ENCODE measurements around the gene NTMT1.

NTMT1 gene

DNA sequence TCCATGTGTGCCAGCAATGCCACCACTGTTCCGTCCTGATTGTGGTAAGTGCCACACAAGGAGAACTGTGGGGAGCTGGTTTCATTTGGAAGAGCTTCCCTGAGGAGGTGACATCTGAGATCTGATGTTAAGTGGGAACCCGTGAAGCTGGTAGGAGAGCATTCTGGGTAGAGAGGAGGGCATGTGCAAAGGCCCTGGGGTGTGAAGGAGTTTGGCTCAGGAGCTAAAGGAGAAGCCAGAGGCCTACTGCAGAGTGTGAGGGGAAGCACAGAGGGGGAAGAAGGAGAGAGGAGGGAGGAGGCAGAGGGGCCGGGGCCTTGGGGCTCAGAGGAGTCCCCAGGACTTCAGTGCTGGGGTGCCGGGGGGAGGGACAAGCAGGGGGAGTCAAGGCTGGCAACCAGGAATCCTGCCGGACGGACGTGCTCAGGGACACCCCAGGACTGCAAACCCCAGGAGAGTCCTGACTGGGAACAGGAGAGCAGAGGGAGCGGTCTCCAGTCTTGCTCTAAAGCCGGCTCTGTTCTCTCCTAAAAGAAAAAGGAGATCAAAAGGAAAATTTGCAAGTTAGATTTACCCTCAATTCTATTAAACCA is 24.8 kb upstream of the NTMT1 start:
- no peaks in the 10 kb centered on the region for H3K9me3 ChIP-seq (replicated peaks; ENCODE audit: low read length)
- H3K9ac ChIP-seq (ENCODE audit: low read depth, low read length) = no peak overlapping the region

DNA sequence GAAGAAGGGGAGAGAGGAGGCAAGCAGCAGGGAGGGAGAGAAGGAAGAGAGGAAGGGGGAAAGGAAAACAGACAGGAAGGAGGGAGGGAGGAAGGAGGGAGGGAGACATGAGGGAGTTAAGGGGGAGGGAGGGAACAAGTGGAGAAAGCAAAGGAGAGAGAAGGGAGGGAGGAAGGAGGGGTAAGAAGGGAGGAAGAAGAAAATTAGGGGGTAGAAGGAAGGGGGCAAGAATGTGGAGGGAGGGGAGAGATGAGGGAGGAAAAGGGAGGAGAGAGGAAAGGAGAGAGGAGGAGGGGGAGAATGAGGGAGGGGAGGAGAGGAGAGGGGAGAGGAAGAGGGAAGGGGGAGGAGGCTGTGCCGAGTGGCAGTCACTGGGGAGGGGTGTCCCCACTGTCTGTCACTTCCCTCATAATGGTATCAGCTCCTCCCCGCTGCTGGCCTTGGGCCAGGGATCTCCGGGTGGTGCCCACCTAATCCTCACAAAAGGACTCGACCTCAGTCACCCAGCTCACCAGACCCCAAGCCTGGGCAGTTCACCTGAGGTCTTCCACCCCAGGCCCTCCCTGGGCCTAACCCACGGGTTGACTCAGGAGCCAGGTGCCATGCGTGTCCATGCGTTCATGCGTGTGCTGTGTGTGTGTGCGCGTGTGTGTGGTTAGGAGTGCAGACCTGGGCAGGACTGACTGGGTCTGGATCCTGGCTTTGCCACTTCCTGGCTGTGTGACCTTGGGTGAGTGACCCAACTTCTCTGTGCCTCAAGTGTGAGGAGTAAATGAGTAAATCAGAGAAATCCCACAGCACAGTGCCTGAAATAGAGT is 23.2 kb upstream of the NTMT1 start:
- no peak overlapping the region for H3K4me3 ChIP-seq (ENCODE audit: low read length)
- no peaks in the 10 kb centered on the region for H3K9me3 ChIP-seq (replicated peaks; ENCODE audit: low read length)
- H3K36me3 ChIP-seq (ENCODE audit: insufficient read depth, low read length) = no peaks in the 10 kb centered on the region
- H3K4me1 ChIP-seq (ENCODE audit: control insufficient read depth, insufficient read depth, low read length) = peaks cover 13% of the 10 kb centered on the region
- no peak overlapping the region for H3K4me2 ChIP-seq (ENCODE audit: low read length)
- H3K27me3 ChIP-seq (ENCODE audit: control insufficient read depth, insufficient read depth, low read length) = no peaks in the 10 kb centered on the region
- H3K9ac ChIP-seq (ENCODE audit: low read depth, low read length) = no peak overlapping the region

More for the DNA sequence above, 24.8 kb upstream of the NTMT1 start:
- H3K36me3 ChIP-seq (ENCODE audit: insufficient read depth, low read length) = no peaks in the 10 kb centered on the region
- H3K27me3 ChIP-seq (ENCODE audit: control insufficient read depth, insufficient read depth, low read length) = no peaks in the 10 kb centered on the region
- no peak overlapping the region for H3K4me2 ChIP-seq (ENCODE audit: low read length)
- no peak overlapping the region for H3K4me3 ChIP-seq (ENCODE audit: low read length)
- H3K4me1 ChIP-seq (ENCODE audit: control insufficient read depth, insufficient read depth, low read length) = peaks cover 19% of the 10 kb centered on the region

DNA sequence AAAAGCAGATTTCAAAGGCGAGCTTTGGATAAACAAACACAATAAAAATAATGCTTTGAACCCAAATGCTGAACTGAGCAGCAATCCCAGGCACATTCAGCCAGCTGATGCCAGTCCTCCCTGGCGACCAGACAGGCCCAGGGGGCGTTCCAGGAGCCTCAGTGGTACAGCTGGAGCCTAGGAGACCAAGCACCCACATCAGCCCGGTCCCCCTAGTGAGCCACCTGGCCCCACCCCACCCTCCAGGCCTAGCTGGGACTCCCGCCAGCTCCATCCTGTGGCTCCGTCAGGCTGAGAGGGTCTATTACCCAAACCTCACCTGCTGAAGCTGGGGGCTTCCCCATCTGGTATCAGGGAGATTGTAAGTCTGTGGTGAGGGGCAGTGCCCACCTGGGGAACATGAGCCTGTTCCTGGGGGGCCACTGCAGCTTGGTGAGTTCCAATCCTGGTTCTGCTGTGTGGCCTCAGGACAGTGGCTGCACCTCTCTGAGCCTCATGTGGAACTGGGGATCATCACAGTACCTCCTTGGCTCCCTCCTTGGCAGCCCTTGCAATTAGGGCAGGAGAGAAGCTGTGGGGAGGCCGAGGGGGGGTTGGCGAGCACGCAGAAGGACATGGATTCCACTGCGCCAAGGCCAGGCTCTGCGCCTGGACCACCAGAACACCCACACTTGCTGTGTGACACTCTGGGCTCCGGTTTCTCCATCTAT is 21.8 kb upstream of the NTMT1 start:
- Histone ChIP-seq H3K36me3 (ENCODE audit: insufficient read depth, low read length) (no peaks in the 10 kb centered on the region), H3K9ac (ENCODE audit: low read depth, low read length) (no peak overlapping the region), H3K27me3 (ENCODE audit: control insufficient read depth, insufficient read depth, low read length) (no peaks in the 10 kb centered on the region), H3K4me2 (ENCODE audit: low read length) (no peak overlapping the region), H3K9me3 (replicated peaks; ENCODE audit: low read length) (no peaks in the 10 kb centered on the region), H3K4me1 (ENCODE audit: control insufficient read depth, insufficient read depth, low read length) (peaks cover 23% of the 10 kb centered on the region), H3K4me3 (ENCODE audit: low read length) (no peak overlapping the region)

DNA sequence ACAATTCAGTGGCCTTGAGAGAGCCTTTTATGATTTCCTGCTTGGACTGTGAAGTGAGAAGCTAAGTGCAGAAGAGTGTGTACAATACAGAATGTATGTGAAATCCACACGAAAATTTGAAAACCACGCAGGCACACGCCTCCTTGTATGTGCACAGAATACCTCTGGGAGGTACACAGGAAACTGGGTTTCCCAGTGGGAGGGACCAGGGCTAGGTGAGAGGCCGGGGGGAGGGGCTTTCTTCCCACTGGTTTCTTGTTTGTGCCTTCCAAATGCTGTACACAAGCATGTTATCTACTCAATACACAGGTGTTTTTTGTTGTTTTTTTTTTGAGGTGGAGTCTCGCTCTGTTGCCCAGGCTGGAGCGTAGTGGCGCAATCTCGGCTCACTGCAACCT is 21.2 kb upstream of the NTMT1 start:
- Histone ChIP-seq H3K27me3 (ENCODE audit: control insufficient read depth, insufficient read depth, low read length) (no peaks in the 10 kb centered on the region), H3K4me3 (ENCODE audit: low read length) (no peak overlapping the region), H3K9ac (ENCODE audit: low read depth, low read length) (no peak overlapping the region), H3K4me2 (ENCODE audit: low read length) (no peak overlapping the region), H3K4me1 (ENCODE audit: control insufficient read depth, insufficient read depth, low read length) (peaks cover 27% of the 10 kb centered on the region), H3K36me3 (ENCODE audit: insufficient read depth, low read length) (no peaks in the 10 kb centered on the region), H3K9me3 (replicated peaks; ENCODE audit: low read length) (no peaks in the 10 kb centered on the region)

DNA sequence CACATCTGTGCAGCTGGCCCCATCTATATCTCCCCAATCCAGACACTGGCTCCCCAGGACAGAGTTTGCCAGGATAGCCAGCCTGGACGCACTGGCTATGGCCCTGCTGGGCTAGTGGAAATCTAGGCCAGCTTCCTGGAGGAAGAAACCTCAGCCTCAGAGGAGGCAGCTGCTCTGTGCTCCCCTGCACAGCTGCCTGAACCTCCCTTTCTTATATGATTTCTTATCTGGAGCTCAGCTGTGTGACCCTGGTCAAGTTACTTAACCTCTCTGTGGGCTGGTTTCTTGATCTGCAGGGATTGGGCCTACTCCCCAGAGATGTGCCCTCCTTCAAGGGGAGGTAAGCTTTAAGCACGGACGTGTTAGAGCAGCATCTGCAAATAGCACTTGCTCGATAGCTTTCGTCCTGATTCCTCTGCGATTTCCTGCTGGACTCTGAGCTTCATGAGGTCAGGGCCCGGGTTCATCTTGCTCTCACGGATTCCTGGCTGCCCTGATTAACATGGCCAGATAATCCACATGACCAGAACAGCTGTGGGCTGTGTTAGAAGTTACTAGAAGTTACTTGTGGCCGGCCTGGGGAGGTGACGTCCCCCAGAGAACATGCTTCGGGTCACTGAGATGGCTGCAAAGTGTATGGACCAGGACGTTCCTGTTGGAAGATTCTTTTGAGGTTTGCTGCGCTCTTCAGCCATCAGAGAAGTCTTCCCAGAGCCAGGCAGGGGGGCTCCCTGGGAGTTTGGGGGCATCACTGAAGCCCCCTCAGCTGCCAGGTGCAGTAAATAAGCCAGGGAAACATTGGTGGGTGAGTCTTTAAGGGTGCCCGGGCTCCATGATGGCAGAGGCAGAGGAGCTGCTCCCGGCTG is 19.6 kb upstream of the NTMT1 start:
- peaks cover 37% of the 10 kb centered on the region for H3K4me1 ChIP-seq (ENCODE audit: control insufficient read depth, insufficient read depth, low read length)
- H3K27me3 ChIP-seq (ENCODE audit: control insufficient read depth, insufficient read depth, low read length) = no peaks in the 10 kb centered on the region
- H3K4me2 ChIP-seq (ENCODE audit: low read length) = no peak overlapping the region
- H3K9ac ChIP-seq (ENCODE audit: low read depth, low read length) = no peak overlapping the region
- no peak overlapping the region for H3K4me3 ChIP-seq (ENCODE audit: low read length)
- no peaks in the 10 kb centered on the region for H3K36me3 ChIP-seq (ENCODE audit: insufficient read depth, low read length)
- H3K9me3 ChIP-seq (replicated peaks; ENCODE audit: low read length) = no peaks in the 10 kb centered on the region

DNA sequence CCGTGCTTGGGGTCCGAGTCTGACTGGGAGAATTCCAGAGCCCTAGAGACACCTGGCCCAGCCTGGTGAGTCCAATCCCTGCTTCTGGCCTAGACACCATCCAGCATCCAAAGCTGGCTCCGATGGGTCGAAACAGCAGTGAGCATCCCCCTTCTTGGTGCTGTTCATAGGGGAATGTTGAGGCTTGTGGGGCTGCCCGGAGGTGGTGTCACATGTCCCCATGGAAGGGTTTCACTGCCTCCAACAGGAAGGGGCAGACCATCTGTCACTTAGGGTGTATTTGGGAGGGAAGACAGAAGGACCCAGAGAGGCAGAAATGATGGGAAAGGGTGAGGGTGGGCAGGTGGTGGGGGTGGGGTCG is 19.0 kb upstream of the NTMT1 start:
- Histone ChIP-seq H3K4me3 (ENCODE audit: low read length) (no peak overlapping the region), H3K36me3 (ENCODE audit: insufficient read depth, low read length) (no peaks in the 10 kb centered on the region), H3K9me3 (replicated peaks; ENCODE audit: low read length) (no peaks in the 10 kb centered on the region), H3K27me3 (ENCODE audit: control insufficient read depth, insufficient read depth, low read length) (no peaks in the 10 kb centered on the region), H3K4me2 (ENCODE audit: low read length) (no peak overlapping the region), H3K9ac (ENCODE audit: low read depth, low read length) (no peak overlapping the region), H3K4me1 (ENCODE audit: control insufficient read depth, insufficient read depth, low read length) (peaks cover 38% of the 10 kb centered on the region)

DNA sequence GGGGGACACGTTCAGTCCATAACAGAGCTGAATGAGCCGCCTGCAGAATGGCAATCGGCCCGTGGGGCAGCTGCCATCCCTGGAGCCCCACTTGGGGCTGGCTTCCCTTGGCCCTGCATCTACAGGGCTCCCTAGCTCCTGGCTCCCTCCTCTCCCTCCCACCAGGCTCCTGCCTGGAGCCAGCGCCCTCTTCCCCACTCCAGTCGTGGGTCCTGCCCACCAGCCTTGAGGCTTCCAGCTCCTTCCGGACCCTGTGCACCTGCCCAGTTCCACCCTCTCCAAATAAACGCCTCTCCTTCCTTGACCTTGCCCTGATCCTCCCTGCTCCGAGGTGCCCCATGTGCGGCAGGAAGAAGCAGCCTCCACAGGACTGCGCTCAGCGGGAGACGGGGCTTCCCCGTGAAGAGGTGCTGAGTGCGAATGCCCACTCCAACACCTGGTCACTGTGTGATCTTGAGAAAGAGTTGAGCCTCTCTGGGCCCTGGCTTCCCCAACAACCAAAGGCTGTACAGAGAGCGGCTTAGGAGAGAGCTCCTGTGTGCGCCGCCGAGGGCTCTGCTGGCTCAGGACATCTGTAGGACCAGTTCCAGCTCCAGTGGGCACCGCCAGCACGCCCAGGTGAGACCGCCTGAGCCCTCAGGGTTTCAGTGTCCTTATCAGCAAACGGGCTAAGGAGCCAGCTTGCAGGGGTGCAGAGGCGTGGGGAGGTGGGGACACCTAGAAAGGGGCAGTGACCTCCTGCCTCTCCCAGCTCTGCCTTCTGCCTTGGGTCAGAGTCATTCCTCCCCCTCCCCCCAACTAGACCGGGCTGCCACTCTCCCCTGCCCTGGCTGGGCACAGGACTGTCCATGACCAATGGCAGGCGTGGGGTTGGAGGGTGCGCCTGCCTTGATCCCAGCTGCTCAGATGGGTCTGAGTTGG is 17.1 kb upstream of the NTMT1 start:
- no peaks in the 10 kb centered on the region for H3K36me3 ChIP-seq (ENCODE audit: insufficient read depth, low read length)
- peaks cover 7% of the 10 kb centered on the region for H3K27me3 ChIP-seq (ENCODE audit: control insufficient read depth, insufficient read depth, low read length)
- H3K4me2 ChIP-seq (ENCODE audit: low read length) = no peak overlapping the region
- H3K4me3 ChIP-seq (ENCODE audit: low read length) = no peak overlapping the region
- no peak overlapping the region for H3K9ac ChIP-seq (ENCODE audit: low read depth, low read length)
- no peaks in the 10 kb centered on the region for H3K9me3 ChIP-seq (replicated peaks; ENCODE audit: low read length)
- peaks cover 47% of the 10 kb centered on the region for H3K4me1 ChIP-seq (ENCODE audit: control insufficient read depth, insufficient read depth, low read length)

DNA sequence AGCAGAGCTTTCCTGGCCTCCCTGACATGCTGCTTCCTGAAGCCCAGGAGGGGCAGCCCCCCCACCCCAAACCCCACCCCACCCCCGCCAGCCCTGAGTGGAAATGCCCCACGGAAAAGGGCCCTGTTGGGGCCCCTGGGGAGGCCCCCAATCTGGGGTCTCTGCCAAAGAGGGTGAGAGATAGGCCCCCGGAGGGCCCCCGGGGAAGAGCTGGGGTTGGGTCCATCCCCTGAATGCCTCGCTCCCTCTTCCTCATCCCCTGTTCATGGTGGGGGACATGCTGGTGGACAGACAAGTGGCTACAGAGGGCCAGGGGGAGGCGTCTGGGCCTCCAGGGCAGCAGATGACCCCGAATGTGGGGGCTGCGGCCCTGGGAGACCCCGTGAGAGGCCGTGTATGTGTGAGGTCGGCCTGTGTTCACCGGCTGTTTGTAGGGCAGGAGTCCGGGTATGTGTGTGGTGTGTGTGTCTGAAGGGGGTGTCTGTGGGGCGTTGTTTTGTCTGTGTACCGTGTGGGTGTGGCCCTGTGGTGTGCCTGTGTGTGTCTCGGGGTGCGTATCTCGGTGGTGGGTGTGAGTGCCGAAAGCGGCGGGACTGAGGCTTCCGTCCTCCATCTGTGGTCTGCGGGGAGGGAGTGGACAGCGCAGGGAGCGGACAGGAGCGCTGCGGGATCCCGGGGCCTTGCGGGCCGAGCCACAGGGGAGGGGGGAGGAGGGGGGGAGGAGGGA is 16.3 kb upstream of the NTMT1 start:
- peak overlapping the region; percentile 42 for H3K9ac ChIP-seq (ENCODE audit: low read depth, low read length)

DNA sequence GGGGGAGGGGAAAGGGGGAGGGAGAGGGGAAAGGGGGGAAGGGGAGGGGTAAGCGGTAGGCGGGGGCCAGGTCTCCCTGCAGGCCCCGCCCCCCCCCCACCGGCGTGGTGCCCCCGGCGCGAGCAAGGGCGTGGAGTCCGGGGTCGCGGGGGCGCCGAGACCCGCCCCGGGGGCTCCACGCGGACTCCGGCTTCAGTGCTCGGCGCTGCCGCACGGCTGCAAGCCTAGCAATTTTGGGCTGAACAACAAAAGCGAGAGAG is 15.8 kb upstream of the NTMT1 start:
- H3K4me2 ChIP-seq (ENCODE audit: low read length) = peak overlapping the region; percentile 98
- H3K9me3 ChIP-seq (replicated peaks; ENCODE audit: low read length) = no peaks in the 10 kb centered on the region
- H3K27me3 ChIP-seq (ENCODE audit: control insufficient read depth, insufficient read depth, low read length) = peaks cover 12% of the 10 kb centered on the region
- peak overlapping the region; percentile 79 for H3K4me3 ChIP-seq (ENCODE audit: low read length)
- no peaks in the 10 kb centered on the region for H3K36me3 ChIP-seq (ENCODE audit: insufficient read depth, low read length)
- peaks cover 48% of the 10 kb centered on the region for H3K4me1 ChIP-seq (ENCODE audit: control insufficient read depth, insufficient read depth, low read length)
- peak overlapping the region; percentile 83 for H3K9ac ChIP-seq (ENCODE audit: low read depth, low read length)

More for the DNA sequence above, 16.3 kb upstream of the NTMT1 start:
- Histone ChIP-seq H3K4me1 (ENCODE audit: control insufficient read depth, insufficient read depth, low read length) (peaks cover 48% of the 10 kb centered on the region), H3K4me2 (ENCODE audit: low read length) (peak overlapping the region; percentile 79), H3K4me3 (ENCODE audit: low read length) (peak overlapping the region; percentile 58), H3K36me3 (ENCODE audit: insufficient read depth, low read length) (no peaks in the 10 kb centered on the region), H3K27me3 (ENCODE audit: control insufficient read depth, insufficient read depth, low read length) (peaks cover 12% of the 10 kb centered on the region), H3K9me3 (replicated peaks; ENCODE audit: low read length) (no peaks in the 10 kb centered on the region)

Measured in skeletal muscle satellite cell (primary cell).